ENCODE results near the gene MAP2K5. TPM values are rescaled to one million over a fixed set of nuclear protein-coding genes. Genes with fewer than 3 reads are reported as not detected.

The MAP2K5 gene
- total RNA-seq, 1 experiment from 2014 or later: 15.0 TPM

- H3K14ac ChIP-seq (ENCODE audit: insufficient read depth, low read length): no peak overlapping the region
- H3K4me1 ChIP-seq (ENCODE audit: insufficient read depth, low read length): peaks cover 7% of the 10 kb centered on the region; the same call in 1 of the 2 replicates
- WGBS (ENCODE audit: extremely low coverage, insufficient read length, low lambda C conversion rate): no CpG with 5 or more reads among the region's 7 CpGs
- Mint-ChIP-seq H3K9me3 (peaks cover 2 to 3% of the 10 kb centered on the region in 2 experiments; a peak in 4 of 5 replicates), H3K27me3 (ENCODE audit: low read depth) (no peaks in the 10 kb centered on the region), H3K36me3 (ENCODE audit: insufficient read depth in 1 of 3, low read depth in 3 of 3) (peaks cover 0 to 5% (median 0%) of the 10 kb centered on the region in 3 experiments; a peak in 1 of 7 replicates), H3K4me1 (peaks cover 46 to 48% of the 10 kb centered on the region in 2 experiments), H3K27ac (no peak overlapping the region; a peak in 1 of 7 replicates), H3K4me3 (no peak overlapping the region)
- no peak overlapping the region for H2AFZ ChIP-seq (ENCODE audit: low read length)
- no peaks in the 10 kb centered on the region for H4K20me1 ChIP-seq (ENCODE audit: control insufficient read depth, insufficient read depth, insufficient read length)
- H4K91ac ChIP-seq (ENCODE audit: insufficient read length, low read depth, low read length): no peak overlapping the region
- H4K8ac ChIP-seq (replicated peaks; ENCODE audit: insufficient read length, low read depth, low read length): no peak overlapping the region
- no peak for TF ChIP-seq CTCF (conservative IDR thresholded peaks at IDR 0.05)
- H4K5ac ChIP-seq (ENCODE audit: insufficient read length, low read depth, low read length): no peak overlapping the region
- H3K56ac ChIP-seq (ENCODE audit: insufficient read length, low read depth, low read length): no peak overlapping the region
- H2BK5ac ChIP-seq (ENCODE audit: insufficient read length, low read length): no peak overlapping the region
- no peak overlapping the region for H2AK5ac ChIP-seq (ENCODE audit: insufficient read length, low read length)
- H3K23me2 ChIP-seq (ENCODE audit: insufficient read length, low read depth, low read length, poor library complexity, severe bottlenecking): no peaks in the 10 kb centered on the region
- H3K23ac ChIP-seq (ENCODE audit: insufficient read length, low read depth, low read length): no peak overlapping the region
- no peak overlapping the region for H3K9ac ChIP-seq (ENCODE audit: extremely low read depth, insufficient read length, low read length)
- H2BK120ac ChIP-seq (ENCODE audit: low read depth, low read length, poor library complexity, severe bottlenecking): no peak overlapping the region
- no peak overlapping the region for H3K4ac ChIP-seq (ENCODE audit: low read depth, low read length)
- no peak overlapping the region for H3K4me2 ChIP-seq (ENCODE audit: insufficient read depth, insufficient read length, low read length)
- H2BK20ac ChIP-seq (ENCODE audit: low read depth, low read length, poor library complexity, severe bottlenecking): no peak overlapping the region
- no peaks in the 10 kb centered on the region for H3K79me2 ChIP-seq (ENCODE audit: insufficient read depth, low read length)
- no peak overlapping the region for H2BK12ac ChIP-seq (ENCODE audit: insufficient read length, low read depth, low read length)
- no peak overlapping the region for H3K18ac ChIP-seq (ENCODE audit: insufficient read length, low read depth, low read length)
- no peak overlapping the region for H3K27ac ChIP-seq (ENCODE audit: insufficient read length, low read depth, low read length)
- no peaks in the 10 kb centered on the region for H3K9me3 ChIP-seq (ENCODE audit: control insufficient read depth, low read depth, low read length)
- H3T11ph ChIP-seq (ENCODE audit: low read length): no peak overlapping the region
- H3K27me3 ChIP-seq (ENCODE audit: insufficient read depth, low read length): no peaks in the 10 kb centered on the region
- H2BK15ac ChIP-seq (ENCODE audit: low read depth, low read length): no peak overlapping the region
- no peak for DNase-seq
- H3K79me1 ChIP-seq (ENCODE audit: insufficient read depth, low read depth, low read length, poor library complexity, severe bottlenecking): no peaks in the 10 kb centered on the region
Measured at GRCh38 chr15:67850336-67850735, 307.8 kb downstream of the MAP2K5 start.
